Activated B cell treated with CpG ODN at 0.5 μM for 24 hours (primary cell): Measurements from ENCODE around the gene OSBPL3. TPM values are rescaled to one million over a fixed set of nuclear protein-coding genes. Genes with fewer than 3 reads are reported as not detected.
"Not testable (repeated sequence)": the region's sequence is repeated elsewhere in the genome, so short reads cannot be mapped to it uniquely, and the experiment has no call there.

Experiments used
- ATAC-seq: fragments of 200-7000 bp; cut with Tn5 transposase; one replicate; pipeline ENCODE4 v1.10.0; 2021; ENCODE audit warnings: low read depth, mild to moderate bottlenecking, moderate library complexity
- CTCF ChIA-PET: fragments of 350-600 bp; sonication (Branson Sonifier 250); formaldehyde crosslinking; loops from one replicate; lab custom pipeline; 2021; ENCODE audit warnings: antibody characterized with exemption; lab: Charles Lee
- POLR2A ChIA-PET: fragments of 350-600 bp; sonication (Branson Sonifier 250); formaldehyde crosslinking; loops from one replicate; lab custom pipeline; 2021; ENCODE audit warnings: antibody characterized with exemption; lab: Charles Lee
- DNase-seq: peaks from one replicate; pipeline ENCODE4 v3.0.0; 2022
- H3K27ac Mint-ChIP-seq: one replicate; pipeline ENCODE4 v1.8.0; 2020; ENCODE audit warnings: mixed read lengths
- H3K27me3 Mint-ChIP-seq: one replicate; pipeline ENCODE4 v1.8.0; 2021; ENCODE audit warnings: mixed read lengths
- H3K36me3 Mint-ChIP-seq: one replicate; pipeline ENCODE4 v1.8.0; 2021; ENCODE audit warnings: low read depth, mixed read lengths
- H3K4me1 Mint-ChIP-seq: one replicate; pipeline ENCODE4 v1.8.0; 2021; ENCODE audit warnings: mixed read lengths
- H3K4me3 Mint-ChIP-seq: one replicate; pipeline ENCODE4 v1.8.0; 2020; ENCODE audit warnings: mild to moderate bottlenecking, mixed read lengths
- H3K9me3 Mint-ChIP-seq: one replicate; pipeline ENCODE4 v1.8.0; 2020; ENCODE audit warnings: mixed read lengths
- intact Hi-C: fragments of 100-400 bp; cut with micrococcal nuclease; formaldehyde crosslinking; loops from one replicate; pipeline ENCODE4 v1.15.1; 2024
- total RNA-seq: library from RNA; stranded (reverse); gene quantifications from 2 replicates; pipeline ENCODE4 v1.2.3, GENCODE V29; 2022
- TF ChIP-seq, protein P1 (sequence below): fragments of 200-600 bp; IDR thresholded peaks from one replicate; pipeline ENCODE4 v1.8.0; 2022; ENCODE audit warnings: antibody characterized with exemption, mild to moderate bottlenecking

Gene OSBPL3
- total RNA-seq, 1 donor from 2014 or later, result 33.3 TPM

DNA sequence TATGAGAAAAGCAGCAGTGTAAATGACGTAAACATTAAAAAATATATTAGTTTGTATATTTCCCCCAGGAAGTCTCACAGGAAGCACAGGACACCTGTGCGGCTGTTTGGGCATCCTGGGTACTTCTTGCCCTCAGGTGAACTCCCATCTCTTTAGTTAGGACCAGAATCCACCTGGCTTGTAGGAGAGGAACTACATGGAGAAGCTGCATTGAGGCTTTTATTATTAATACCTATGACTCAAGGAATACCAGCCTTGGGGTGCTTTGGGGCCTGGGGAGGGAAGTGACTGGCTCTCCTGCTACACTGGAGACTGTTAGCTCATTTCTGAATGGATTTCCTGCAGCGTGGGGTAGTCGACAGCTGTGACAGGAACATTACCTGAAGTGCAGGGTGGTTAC, 182.7 kb downstream of the OSBPL3 start:
- POLR2A ChIA-PET, result interaction anchor here (0.8 kb wide), 1 partner anchor 81 kb away, joined by 3 read pairs; no protein-coding TSS in a partner anchor
- intact Hi-C loops, result no loop called here
- CTCF ChIA-PET, result no interaction called here
- H3K4me3 Mint-ChIP-seq, result no peak overlapping the region
- peaks cover 22% of the 10 kb centered on the region for H3K4me1 Mint-ChIP-seq
- no peaks in the 10 kb centered on the region for H3K9me3 Mint-ChIP-seq
- DNase-seq (no peak), ATAC-seq (no peak)
- H3K36me3 Mint-ChIP-seq, result peaks cover 31% of the 10 kb centered on the region
- H3K27me3 Mint-ChIP-seq, result no peaks in the 10 kb centered on the region
- no peak overlapping the region for H3K27ac Mint-ChIP-seq
- TF ChIP-seq, protein P1, sequence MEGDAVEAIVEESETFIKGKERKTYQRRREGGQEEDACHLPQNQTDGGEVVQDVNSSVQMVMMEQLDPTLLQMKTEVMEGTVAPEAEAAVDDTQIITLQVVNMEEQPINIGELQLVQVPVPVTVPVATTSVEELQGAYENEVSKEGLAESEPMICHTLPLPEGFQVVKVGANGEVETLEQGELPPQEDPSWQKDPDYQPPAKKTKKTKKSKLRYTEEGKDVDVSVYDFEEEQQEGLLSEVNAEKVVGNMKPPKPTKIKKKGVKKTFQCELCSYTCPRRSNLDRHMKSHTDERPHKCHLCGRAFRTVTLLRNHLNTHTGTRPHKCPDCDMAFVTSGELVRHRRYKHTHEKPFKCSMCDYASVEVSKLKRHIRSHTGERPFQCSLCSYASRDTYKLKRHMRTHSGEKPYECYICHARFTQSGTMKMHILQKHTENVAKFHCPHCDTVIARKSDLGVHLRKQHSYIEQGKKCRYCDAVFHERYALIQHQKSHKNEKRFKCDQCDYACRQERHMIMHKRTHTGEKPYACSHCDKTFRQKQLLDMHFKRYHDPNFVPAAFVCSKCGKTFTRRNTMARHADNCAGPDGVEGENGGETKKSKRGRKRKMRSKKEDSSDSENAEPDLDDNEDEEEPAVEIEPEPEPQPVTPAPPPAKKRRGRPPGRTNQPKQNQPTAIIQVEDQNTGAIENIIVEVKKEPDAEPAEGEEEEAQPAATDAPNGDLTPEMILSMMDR, result no peak

DNA sequence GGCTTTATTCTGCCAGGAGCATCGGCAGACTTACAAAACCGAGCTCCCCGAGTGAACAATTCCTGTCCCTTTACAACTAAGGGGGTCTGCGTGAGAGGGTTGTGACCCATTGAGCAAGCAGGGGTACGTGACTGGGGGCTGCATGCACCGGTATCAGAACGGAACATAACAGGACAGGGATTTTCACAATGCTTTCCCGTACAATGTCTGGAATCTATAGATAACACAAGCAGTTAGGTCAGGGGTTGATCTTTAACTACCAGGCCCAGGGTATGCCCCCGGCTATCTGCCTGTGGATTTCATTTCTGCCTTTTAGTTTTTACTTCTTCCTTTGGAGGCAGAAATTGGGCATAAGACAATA, 184.6 kb downstream of the OSBPL3 start:
- DNase-seq (no peak), ATAC-seq (no peak)
- Mint-ChIP-seq H3K4me1 (peaks cover 24% of the 10 kb centered on the region), H3K27ac (no peak overlapping the region), H3K4me3 (no peak overlapping the region), H3K27me3 (no peaks in the 10 kb centered on the region), H3K36me3 (peaks cover 17% of the 10 kb centered on the region), H3K9me3 (no peaks in the 10 kb centered on the region)
- intact Hi-C loops, result no loop called here
- TF ChIP-seq, protein P1, result no peak
- ChIA-PET CTCF (no interaction called here), POLR2A (no interaction called here)

- Mint-ChIP-seq H3K4me1 (peaks cover 24% of the 10 kb centered on the region), H3K36me3 (peaks cover 16% of the 10 kb centered on the region)
- CTCF ChIA-PET, POLR2A ChIA-PET, H3K27ac Mint-ChIP-seq, DNase-seq, ATAC-seq, H3K9me3 Mint-ChIP-seq, H3K4me3 Mint-ChIP-seq, H3K27me3 Mint-ChIP-seq, intact Hi-C loops: not testable (repeated sequence)
Measured at GRCh38 chr7:24794751-24795406, 185.1 kb downstream of the OSBPL3 start.

GRCh38 chr7:24793982-24794648, 185.9 kb downstream of the OSBPL3 start:
- intact Hi-C loops, result no loop called here
- peaks cover 24% of the 10 kb centered on the region for H3K4me1 Mint-ChIP-seq
- peaks cover 16% of the 10 kb centered on the region for H3K36me3 Mint-ChIP-seq
- ChIA-PET CTCF (no interaction called here), POLR2A (no interaction called here)
- H3K4me3 Mint-ChIP-seq, result no peak overlapping the region
- no peak for ATAC-seq
- DNase-seq, result no peak
- no peaks in the 10 kb centered on the region for H3K27me3 Mint-ChIP-seq
- TF ChIP-seq, protein P1, result no peak
- H3K9me3 Mint-ChIP-seq, result peaks cover 2% of the 10 kb centered on the region
- peak overlapping the region; percentile 19 for H3K27ac Mint-ChIP-seq

DNA sequence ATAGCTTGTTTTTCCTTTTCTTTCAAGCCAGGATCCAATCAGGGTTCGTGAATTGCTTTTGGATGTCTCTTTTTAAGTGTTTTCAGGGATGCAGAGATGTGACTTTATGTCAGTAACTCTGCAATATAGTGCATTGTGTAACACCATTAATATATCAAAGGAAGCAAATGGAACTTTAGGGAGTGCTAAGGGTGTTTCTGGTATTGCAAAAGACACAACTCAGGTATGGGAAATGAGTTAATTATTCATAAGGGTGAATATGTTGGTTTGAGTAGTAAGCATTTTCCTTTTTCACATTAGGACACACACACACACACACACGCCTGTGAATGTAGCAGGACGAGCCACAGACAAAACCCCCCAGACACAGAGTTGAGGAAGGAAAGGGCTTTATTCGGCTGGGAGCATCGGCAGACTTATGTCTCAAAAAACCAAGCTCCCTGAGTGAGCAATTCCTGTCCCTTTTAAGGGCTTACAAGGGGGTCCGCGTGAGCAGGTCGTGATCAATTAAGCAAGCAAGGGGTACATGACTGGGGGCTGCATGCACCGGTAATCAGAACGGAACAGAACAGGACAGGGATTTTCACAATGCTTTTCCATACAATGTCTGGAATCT, 190.9 kb downstream of the OSBPL3 start:
- Mint-ChIP-seq H3K27me3 (no peaks in the 10 kb centered on the region), H3K4me3 (no peak overlapping the region), H3K27ac (no peak overlapping the region), H3K36me3 (no peaks in the 10 kb centered on the region), H3K4me1 (peaks cover 20% of the 10 kb centered on the region), H3K9me3 (peaks cover 3% of the 10 kb centered on the region)
- intact Hi-C loops, result no loop called here
- DNase-seq (no peak), ATAC-seq (no peak)
- ChIA-PET CTCF (no interaction called here), POLR2A (no interaction called here)
- TF ChIP-seq, protein P1, result no peak
